ENCODE results near the gene TTLL13.

DNA sequence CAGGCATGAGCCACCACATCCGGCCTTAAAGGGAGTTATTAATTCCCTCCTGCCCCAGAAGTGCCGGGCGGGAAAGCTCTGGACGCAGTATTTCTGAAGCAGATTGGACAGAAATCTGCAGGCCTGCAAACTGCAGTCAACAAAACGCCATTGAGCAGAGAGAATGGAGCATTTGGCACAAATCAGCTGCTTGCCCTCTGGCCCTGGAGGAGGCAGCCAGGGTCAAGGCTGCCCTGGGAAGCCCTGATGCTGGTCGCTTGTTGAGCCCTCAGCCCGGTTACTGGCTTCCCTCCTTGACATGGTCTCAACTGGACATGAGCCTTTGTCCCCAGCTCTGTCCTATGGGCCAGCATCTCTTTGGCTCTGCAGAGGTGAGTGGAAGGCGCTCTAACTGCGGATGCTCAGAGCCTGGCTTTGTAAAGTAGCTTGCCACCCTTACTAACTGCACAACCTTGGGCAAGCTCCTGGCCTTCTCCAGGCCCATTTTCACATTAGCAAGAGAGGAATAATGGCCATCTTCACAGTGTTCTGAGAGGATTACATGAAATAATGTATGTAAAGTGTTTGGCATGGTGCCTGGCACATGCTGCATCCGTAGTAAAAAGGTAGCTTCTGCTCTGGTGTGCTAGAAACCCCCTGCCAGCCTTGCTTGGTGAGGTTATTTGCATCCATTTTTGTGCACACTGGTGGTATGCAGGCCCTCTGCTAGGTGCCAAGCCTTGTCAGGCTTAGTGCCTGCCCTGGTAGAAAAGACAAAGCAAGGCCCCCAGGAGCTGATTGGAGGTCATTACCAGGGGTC lies 44.1 kb upstream of the TTLL13 start:
- no peak for TF ChIP-seq EZH2 (IDR thresholded peaks at IDR 0.05; ENCODE audit: borderline replicate concordance, low read depth, low read length, poor library complexity, severe bottlenecking)
- TF ChIP-seq, protein P1, sequence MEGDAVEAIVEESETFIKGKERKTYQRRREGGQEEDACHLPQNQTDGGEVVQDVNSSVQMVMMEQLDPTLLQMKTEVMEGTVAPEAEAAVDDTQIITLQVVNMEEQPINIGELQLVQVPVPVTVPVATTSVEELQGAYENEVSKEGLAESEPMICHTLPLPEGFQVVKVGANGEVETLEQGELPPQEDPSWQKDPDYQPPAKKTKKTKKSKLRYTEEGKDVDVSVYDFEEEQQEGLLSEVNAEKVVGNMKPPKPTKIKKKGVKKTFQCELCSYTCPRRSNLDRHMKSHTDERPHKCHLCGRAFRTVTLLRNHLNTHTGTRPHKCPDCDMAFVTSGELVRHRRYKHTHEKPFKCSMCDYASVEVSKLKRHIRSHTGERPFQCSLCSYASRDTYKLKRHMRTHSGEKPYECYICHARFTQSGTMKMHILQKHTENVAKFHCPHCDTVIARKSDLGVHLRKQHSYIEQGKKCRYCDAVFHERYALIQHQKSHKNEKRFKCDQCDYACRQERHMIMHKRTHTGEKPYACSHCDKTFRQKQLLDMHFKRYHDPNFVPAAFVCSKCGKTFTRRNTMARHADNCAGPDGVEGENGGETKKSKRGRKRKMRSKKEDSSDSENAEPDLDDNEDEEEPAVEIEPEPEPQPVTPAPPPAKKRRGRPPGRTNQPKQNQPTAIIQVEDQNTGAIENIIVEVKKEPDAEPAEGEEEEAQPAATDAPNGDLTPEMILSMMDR (conservative IDR thresholded peaks at IDR 0.05; ENCODE audit: low read depth, low read length): no peak
